ENCODE measurements around the gene APLP2.
"Not testable (repeated sequence)": the region's sequence is repeated elsewhere in the genome, so short reads cannot be mapped to it uniquely, and the experiment has no call there.

The APLP2 gene

GRCh38 chr11:130191896-130192295, 122.2 kb downstream of the APLP2 start:
- no peak for FAIRE-seq
- DNase-seq (ENCODE audit: insufficient read length, low spot score), result no peak
- no peak for TF ChIP-seq CTCF (IDR thresholded peaks at IDR 0.05; ENCODE audit: insufficient read depth, missing control alignments)

DNA sequence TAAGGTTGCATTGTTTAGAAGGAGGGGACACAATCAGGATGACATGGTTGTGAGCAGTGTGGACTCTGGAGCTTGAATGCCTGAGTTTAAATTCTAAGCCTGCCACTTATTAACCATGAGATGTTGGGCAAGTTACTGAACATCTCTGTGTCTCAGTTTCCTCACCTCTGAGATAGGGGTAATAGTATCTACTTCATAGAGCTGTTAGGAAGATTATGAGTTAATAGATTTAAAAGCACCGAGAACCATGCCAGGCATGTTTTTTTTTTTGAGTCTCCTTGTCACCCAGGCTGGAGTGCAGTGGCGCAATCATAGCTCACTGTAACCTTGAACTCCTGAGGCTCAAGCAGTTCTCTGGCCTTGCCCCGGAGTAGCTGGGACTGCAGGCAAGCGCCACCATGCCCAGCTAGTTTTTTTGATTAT, 123.2 kb downstream of the APLP2 start:
- no peak for DNase-seq (ENCODE audit: insufficient read length, low spot score)
- TF ChIP-seq CTCF (IDR thresholded peaks at IDR 0.05; ENCODE audit: insufficient read depth, missing control alignments), result no peak
- FAIRE-seq, result no peak

GRCh38 chr11:130193551-130193950, 123.9 kb downstream of the APLP2 start:
- not testable (repeated sequence) for DNase-seq (ENCODE audit: insufficient read length, low spot score); FAIRE-seq

Data from D721Med (cell line).